Tibial nerve (tissue), 3 donors: ENCODE measurements around the gene MAG.

ENCODE experiments used
- POLR2A ChIP-seq, 2 donors: fragments of 450-650 bp; IDR thresholded peaks; one replicate each; pipeline ENCODE4 v1.6.1; 2017; ENCODE audit warnings: antibody characterized with exemption in 2 of 2, mild to moderate bottlenecking in 2 of 2, moderate library complexity in 2 of 2
- TF ChIP-seq, protein P1 (sequence below), 5 experiments: fragments of 200-600 bp in 3 of 5; fragments of 450-650 bp in 2 of 5; sonication (generic) in 3 of 5; IDR thresholded peaks; one replicate each; pipeline ENCODE4 v1.5.1; 2016 to 2019; ENCODE audit warnings: antibody characterized with exemption in 5 of 5, mild to moderate bottlenecking in 3 of 5, moderate library complexity in 2 of 5

DNA sequence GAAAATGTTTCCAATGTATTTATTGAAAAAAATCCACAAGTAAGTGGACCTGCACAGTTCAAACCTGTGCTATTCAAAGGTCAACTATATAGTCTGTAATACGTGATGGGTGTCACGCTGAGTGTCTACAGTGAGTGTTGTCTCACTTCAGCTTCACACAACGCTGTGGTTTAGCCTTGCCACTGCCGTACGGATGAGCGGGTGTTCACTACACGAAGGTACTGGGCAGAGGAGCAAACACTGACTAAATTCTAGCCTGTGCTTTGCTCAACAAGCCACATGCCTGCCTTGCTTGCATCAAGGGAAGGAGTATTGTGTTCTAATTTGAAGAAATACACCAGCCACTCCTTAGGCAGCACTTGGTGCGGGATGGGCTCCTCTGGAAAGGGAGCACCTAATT is 62.9 kb downstream of the MAG start:
- TF ChIP-seq POLR2A (IDR thresholded peaks at IDR 0.05) = no peak
- TF ChIP-seq, protein P1, sequence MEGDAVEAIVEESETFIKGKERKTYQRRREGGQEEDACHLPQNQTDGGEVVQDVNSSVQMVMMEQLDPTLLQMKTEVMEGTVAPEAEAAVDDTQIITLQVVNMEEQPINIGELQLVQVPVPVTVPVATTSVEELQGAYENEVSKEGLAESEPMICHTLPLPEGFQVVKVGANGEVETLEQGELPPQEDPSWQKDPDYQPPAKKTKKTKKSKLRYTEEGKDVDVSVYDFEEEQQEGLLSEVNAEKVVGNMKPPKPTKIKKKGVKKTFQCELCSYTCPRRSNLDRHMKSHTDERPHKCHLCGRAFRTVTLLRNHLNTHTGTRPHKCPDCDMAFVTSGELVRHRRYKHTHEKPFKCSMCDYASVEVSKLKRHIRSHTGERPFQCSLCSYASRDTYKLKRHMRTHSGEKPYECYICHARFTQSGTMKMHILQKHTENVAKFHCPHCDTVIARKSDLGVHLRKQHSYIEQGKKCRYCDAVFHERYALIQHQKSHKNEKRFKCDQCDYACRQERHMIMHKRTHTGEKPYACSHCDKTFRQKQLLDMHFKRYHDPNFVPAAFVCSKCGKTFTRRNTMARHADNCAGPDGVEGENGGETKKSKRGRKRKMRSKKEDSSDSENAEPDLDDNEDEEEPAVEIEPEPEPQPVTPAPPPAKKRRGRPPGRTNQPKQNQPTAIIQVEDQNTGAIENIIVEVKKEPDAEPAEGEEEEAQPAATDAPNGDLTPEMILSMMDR (IDR thresholded peaks at IDR 0.05) = no peak
